PC-3 (cell line): Measurements from ENCODE around the gene PLXNC1. TPM values are rescaled to one million over a fixed set of nuclear protein-coding genes. Genes with fewer than 3 reads are reported as not detected.

Experiments used
- ATAC-seq: fragments of 200-7000 bp; cut with Tn5 transposase; 2 replicates; pipeline ENCODE4 v1.9.1; 2020; ENCODE audit warnings: mild to moderate bottlenecking, moderate library complexity
- BruUV-seq: library from RNA; stranded (reverse); fragments of 400-500 nt; replicated peaks from 2 replicates; lab custom pipeline; 2021; lab: Mats Ljungman, UMichigan
- CTCF ChIA-PET: fragments of 300-600 bp; sonication (Branson Sonifier 250); formaldehyde crosslinking; loops from one replicate; lab custom pipeline; 2022; ENCODE audit warnings: antibody characterized with exemption; lab: Charles Lee
- POLR2A ChIA-PET: fragments of 300-600 bp; sonication (Branson Sonifier 250); formaldehyde crosslinking; loops from one replicate; lab custom pipeline; 2022; ENCODE audit warnings: antibody characterized with exemption; ENCODE audit not compliant: unreplicated experiment; lab: Charles Lee
- DNase-seq: peaks from one replicate; pipeline ENCODE4 v3.0.0-alpha.2; 2015
- H2AFZ ChIP-seq: fragments of 300-600 bp; sonication (generic); 2 replicates; pipeline ENCODE4 v1.6.0; 2016; ENCODE audit warnings: antibody characterized with exemption, low read length
- H3F3A ChIP-seq: fragments of 300-600 bp; sonication (generic); one replicate; pipeline ENCODE4 v1.6.0; 2017; ENCODE audit warnings: antibody characterized with exemption, low read length, control low read depth, mild to moderate bottlenecking; ENCODE audit not compliant: unreplicated experiment
- H3K27ac ChIP-seq: fragments of 300-600 bp; sonication (generic); 2 replicates; pipeline ENCODE4 v1.5.1; 2016; ENCODE audit warnings: mild to moderate bottlenecking, low read length
- H3K27me3 ChIP-seq: fragments of 300-600 bp; sonication (generic); 2 replicates; pipeline ENCODE4 v1.6.1; 2016; ENCODE audit warnings: low read length, mixed read lengths
- H3K36me3 ChIP-seq: fragments of 300-600 bp; sonication (generic); 2 replicates; pipeline ENCODE4 v1.6.1; 2016; ENCODE audit warnings: low read depth, mixed run types, low read length, mixed read lengths
- H3K4me1 ChIP-seq: fragments of 300-600 bp; sonication (generic); 2 replicates; pipeline ENCODE4 v1.5.1; 2016; ENCODE audit warnings: low read length; ENCODE audit not compliant: insufficient read depth
- H3K4me2 ChIP-seq: fragments of 300-600 bp; sonication (generic); 2 replicates; pipeline ENCODE4 v1.6.0; 2016; ENCODE audit warnings: low read length
- H3K4me3 ChIP-seq: fragments of 300-600 bp; sonication (generic); 2 replicates; pipeline ENCODE4 v1.5.1; 2016; ENCODE audit warnings: mild to moderate bottlenecking, low read length, mixed read lengths
- H3K79me2 ChIP-seq: fragments of 300-600 bp; sonication (generic); 2 replicates; pipeline ENCODE4 v1.6.1; 2017; ENCODE audit warnings: low read length, mixed read lengths
- H3K9ac ChIP-seq: fragments of 300-600 bp; sonication (generic); 2 replicates; pipeline ENCODE4 v1.6.0; 2016; ENCODE audit warnings: mild to moderate bottlenecking, low read length
- H3K9me2 ChIP-seq: fragments of 300-600 bp; sonication (generic); replicated peaks from 2 replicates; pipeline ENCODE4 v1.6.1; 2016; ENCODE audit warnings: mixed run types, low read length, mixed read lengths
- H3K9me3 ChIP-seq: fragments of 300-600 bp; sonication (generic); 2 replicates; pipeline ENCODE4 v1.6.1; 2016; ENCODE audit warnings: low read length, mixed read lengths
- H4K20me1 ChIP-seq: fragments of 300-600 bp; sonication (generic); 2 replicates; pipeline ENCODE4 v1.6.1; 2016; ENCODE audit warnings: low read length, mixed read lengths
- EZH2 ChIP-seq: fragments of 300-600 bp; sonication (generic); IDR thresholded peaks from one replicate; pipeline ENCODE4 v1.6.1; 2017; ENCODE audit warnings: antibody characterized with exemption, mild to moderate bottlenecking, low read length; ENCODE audit not compliant: unreplicated experiment
- EZH2phosphoT487 ChIP-seq: fragments of 300-600 bp; sonication (generic); IDR thresholded peaks from 2 replicates; pipeline ENCODE4 v1.6.1; 2018; ENCODE audit warnings: mild to moderate bottlenecking, antibody characterized with exemption, low read length, borderline replicate concordance
- intact Hi-C: fragments of 100-400 bp; cut with micrococcal nuclease; formaldehyde crosslinking; loops from 2 replicates; pipeline ENCODE4 v1.9.0; 2023
- total RNA-seq: library from RNA; depleted of rRNA; stranded (reverse); fragments of >200 nt; gene quantifications from 2 replicates; pipeline ENCODE4 v1.2.3, GENCODE V29; 2014
- TF ChIP-seq, protein P1 (sequence below): fragments of 300-600 bp; sonication (generic); conservative IDR thresholded peaks from 2 replicates; pipeline ENCODE4 v1.5.1; 2017; ENCODE audit warnings: antibody characterized with exemption, low read depth, mild to moderate bottlenecking, low read length

PLXNC1 gene
- total RNA-seq, 1 experiment from 2014 or later, result 0.15 TPM

DNA sequence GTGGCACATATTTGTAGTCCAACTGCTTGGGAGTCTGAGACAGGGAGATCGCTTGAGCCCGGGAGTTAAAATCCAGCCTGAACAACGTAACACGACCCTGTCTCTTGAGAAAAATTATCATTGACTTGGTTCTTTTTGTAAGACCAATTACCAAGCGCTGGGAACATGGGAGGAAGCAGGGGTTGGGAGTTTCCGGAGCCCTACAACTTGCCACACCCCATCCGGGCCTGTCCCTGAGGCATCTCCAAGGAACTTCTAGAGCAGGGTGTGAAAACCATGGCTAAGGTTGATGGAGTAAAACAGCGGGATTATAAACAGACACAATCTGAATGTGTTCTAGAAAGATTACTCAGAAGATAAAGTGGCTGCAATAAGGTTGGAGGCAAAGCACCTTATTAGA lies 10.3 kb downstream of the PLXNC1 start:
- DNase-seq (no peak), ATAC-seq (no peak)
- BruUV-seq, result no TSS peak
- H3K79me2 ChIP-seq, result no peaks in the 10 kb centered on the region
- H3K9me2 ChIP-seq, result no peaks in the 10 kb centered on the region
- H3K4me3 ChIP-seq, result no peak overlapping the region
- H3K27me3 ChIP-seq, result peaks cover 58% of the 10 kb centered on the region
- no peaks in the 10 kb centered on the region for H3K4me1 ChIP-seq
- no peaks in the 10 kb centered on the region for H3F3A ChIP-seq
- intact Hi-C loops, result no loop called here
- POLR2A ChIA-PET, result no interaction called here
- CTCF ChIA-PET, result no interaction called here
- TF ChIP-seq EZH2 (no peak), EZH2phosphoT487 (no peak)
- TF ChIP-seq, protein P1, sequence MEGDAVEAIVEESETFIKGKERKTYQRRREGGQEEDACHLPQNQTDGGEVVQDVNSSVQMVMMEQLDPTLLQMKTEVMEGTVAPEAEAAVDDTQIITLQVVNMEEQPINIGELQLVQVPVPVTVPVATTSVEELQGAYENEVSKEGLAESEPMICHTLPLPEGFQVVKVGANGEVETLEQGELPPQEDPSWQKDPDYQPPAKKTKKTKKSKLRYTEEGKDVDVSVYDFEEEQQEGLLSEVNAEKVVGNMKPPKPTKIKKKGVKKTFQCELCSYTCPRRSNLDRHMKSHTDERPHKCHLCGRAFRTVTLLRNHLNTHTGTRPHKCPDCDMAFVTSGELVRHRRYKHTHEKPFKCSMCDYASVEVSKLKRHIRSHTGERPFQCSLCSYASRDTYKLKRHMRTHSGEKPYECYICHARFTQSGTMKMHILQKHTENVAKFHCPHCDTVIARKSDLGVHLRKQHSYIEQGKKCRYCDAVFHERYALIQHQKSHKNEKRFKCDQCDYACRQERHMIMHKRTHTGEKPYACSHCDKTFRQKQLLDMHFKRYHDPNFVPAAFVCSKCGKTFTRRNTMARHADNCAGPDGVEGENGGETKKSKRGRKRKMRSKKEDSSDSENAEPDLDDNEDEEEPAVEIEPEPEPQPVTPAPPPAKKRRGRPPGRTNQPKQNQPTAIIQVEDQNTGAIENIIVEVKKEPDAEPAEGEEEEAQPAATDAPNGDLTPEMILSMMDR, result no peak
- H3K4me2 ChIP-seq, result no peak overlapping the region
- H2AFZ ChIP-seq, result no peak overlapping the region
- no peak overlapping the region for H3K9ac ChIP-seq
- H4K20me1 ChIP-seq, result no peaks in the 10 kb centered on the region
- H3K36me3 ChIP-seq, result no peaks in the 10 kb centered on the region
- no peaks in the 10 kb centered on the region for H3K9me3 ChIP-seq
- H3K27ac ChIP-seq, result no peak overlapping the region

GRCh38 chr12:94162108-94162507 lies 13.7 kb downstream of the PLXNC1 start:
- Histone ChIP-seq H2AFZ (no peak overlapping the region), H3K9me2 (no peaks in the 10 kb centered on the region), H3K27me3 (peaks cover 58% of the 10 kb centered on the region), H3K36me3 (no peaks in the 10 kb centered on the region), H3K4me3 (no peak overlapping the region), H3K9me3 (no peaks in the 10 kb centered on the region), H3K79me2 (no peaks in the 10 kb centered on the region), H4K20me1 (no peaks in the 10 kb centered on the region), H3K4me1 (no peaks in the 10 kb centered on the region), H3K4me2 (no peak overlapping the region), H3K9ac (no peak overlapping the region), H3F3A (no peaks in the 10 kb centered on the region), H3K27ac (no peak overlapping the region)
- BruUV-seq, result no TSS peak
- no peak for ATAC-seq
- TF ChIP-seq, protein P1, result no peak
- TF ChIP-seq EZH2 (no peak), EZH2phosphoT487 (no peak)
- DNase-seq, result no peak
- ChIA-PET CTCF (no interaction called here), POLR2A (no interaction called here)
- intact Hi-C loops, result no loop called here

- ChIA-PET POLR2A (no interaction called here), CTCF (no interaction called here)
- TF ChIP-seq EZH2 (no peak), EZH2phosphoT487 (no peak)
- TF ChIP-seq, protein P1, result no peak
- ATAC-seq (no peak), DNase-seq (no peak)
- BruUV-seq, result no TSS peak
- no peak overlapping the region for H3K9ac ChIP-seq
- no peaks in the 10 kb centered on the region for H3K4me1 ChIP-seq
- no peaks in the 10 kb centered on the region for H3F3A ChIP-seq
- no peaks in the 10 kb centered on the region for H3K79me2 ChIP-seq
- H3K9me3 ChIP-seq, result no peaks in the 10 kb centered on the region
- no peak overlapping the region for H2AFZ ChIP-seq
- intact Hi-C loops, result no loop called here
- H3K9me2 ChIP-seq, result no peaks in the 10 kb centered on the region
- H4K20me1 ChIP-seq, result no peaks in the 10 kb centered on the region
- peaks cover 65% of the 10 kb centered on the region for H3K27me3 ChIP-seq
- no peaks in the 10 kb centered on the region for H3K36me3 ChIP-seq
- H3K4me2 ChIP-seq, result no peak overlapping the region
- H3K27ac ChIP-seq, result no peak overlapping the region
- no peak overlapping the region for H3K4me3 ChIP-seq
These were observed 15.5 kb downstream of the PLXNC1 start for GRCh38 chr12:94163850-94164249.
